ENCODE measurements around the gene TUBB6. TPM values are rescaled to one million over a fixed set of nuclear protein-coding genes. Genes with fewer than 3 reads are reported as not detected.
A peak's percentile ranks its signal among the peaks of the same experiment; 100 is the strongest.

Gene TUBB6
- total and polyA plus RNA-seq, 3 experiments from 2014 or later = 0.77 to 9.1 (median 8.8) TPM

- Mint-ChIP-seq H3K9me3 (no peaks in the 10 kb centered on the region), H3K4me1 (peaks cover 0 to 10% (median 4%) of the 10 kb centered on the region in 3 donors), H3K36me3 (peaks cover 12 to 91% (median 31%) of the 10 kb centered on the region in 3 donors), H3K27ac (no peak overlapping the region), H3K4me3 (no peak overlapping the region), H3K27me3 (peaks cover 0 to 2% of the 10 kb centered on the region in 2 donors)
- no peaks in the 10 kb centered on the region for H3K9me3 ChIP-seq (ENCODE audit: low read length)
- no peak overlapping the region for H3K27ac ChIP-seq (ENCODE audit: low read depth, low read length)
- H3K4me3 ChIP-seq (ENCODE audit: low read length) = no peak overlapping the region
- POLR2A ChIA-PET = interaction anchor here (0.5 kb wide), 1 partner anchor 521 kb away, joined by 6 read pairs; no protein-coding TSS in a partner anchor
- no peaks in the 10 kb centered on the region for H3K27me3 ChIP-seq (ENCODE audit: insufficient read depth, low read length, poor library complexity, severe bottlenecking)
- CTCF ChIA-PET = no interaction called here
- no peak for DNase-seq
- H3K4me1 ChIP-seq (ENCODE audit: insufficient read depth, low read length) = no peaks in the 10 kb centered on the region
- H3K36me3 ChIP-seq (ENCODE audit: insufficient read depth, low read length) = peaks cover 63% of the 10 kb centered on the region
Measured at GRCh38 chr18:12362473-12363174, 54.6 kb downstream of the TUBB6 start.

- no peak for DNase-seq
- no peaks in the 10 kb centered on the region for H3K9me3 Mint-ChIP-seq
- H3K4me1 ChIP-seq (ENCODE audit: insufficient read depth, low read length) = peaks cover 2% of the 10 kb centered on the region
- CTCF ChIA-PET = interaction anchor here (2.2 kb wide), 1 partner anchor 10 kb away, joined by 5 read pairs; the partner anchor contains the start of gene AFG3L2
- peak overlapping the region in 1 of 8 donors; percentile 30 for H3K27ac Mint-ChIP-seq
- peaks cover 42% of the 10 kb centered on the region for H3K36me3 ChIP-seq (ENCODE audit: insufficient read depth, low read length)
- POLR2A ChIA-PET = no interaction called here
- no peak overlapping the region for H3K4me3 ChIP-seq (ENCODE audit: low read length)
- peaks cover 7 to 17% (median 10%) of the 10 kb centered on the region in 3 donors for H3K4me1 Mint-ChIP-seq
- H3K9me3 ChIP-seq (ENCODE audit: low read length) = no peaks in the 10 kb centered on the region
- H3K27me3 Mint-ChIP-seq = peaks cover 0 to 2% of the 10 kb centered on the region in 2 donors
- H3K27me3 ChIP-seq (ENCODE audit: insufficient read depth, low read length, poor library complexity, severe bottlenecking) = no peaks in the 10 kb centered on the region
- H3K27ac ChIP-seq (ENCODE audit: low read depth, low read length) = no peak overlapping the region
- H3K36me3 Mint-ChIP-seq = peaks cover 8 to 80% (median 21%) of the 10 kb centered on the region in 3 donors
- H3K4me3 Mint-ChIP-seq = no peak overlapping the region
Measured at GRCh38 chr18:12366379-12366778, 58.3 kb downstream of the TUBB6 start.

- POLR2A ChIA-PET = no interaction called here
- H3K36me3 ChIP-seq (ENCODE audit: insufficient read depth, low read length) = peaks cover 42% of the 10 kb centered on the region
- Mint-ChIP-seq H3K4me3 (no peak overlapping the region), H3K27ac (no peak overlapping the region), H3K9me3 (no peaks in the 10 kb centered on the region), H3K4me1 (peaks cover 11 to 20% (median 14%) of the 10 kb centered on the region in 3 donors), H3K27me3 (peaks cover 0 to 2% of the 10 kb centered on the region in 2 donors), H3K36me3 (peaks cover 8 to 79% (median 21%) of the 10 kb centered on the region in 3 donors)
- no peaks in the 10 kb centered on the region for H3K27me3 ChIP-seq (ENCODE audit: insufficient read depth, low read length, poor library complexity, severe bottlenecking)
- peaks cover 6% of the 10 kb centered on the region for H3K4me1 ChIP-seq (ENCODE audit: insufficient read depth, low read length)
- no peaks in the 10 kb centered on the region for H3K9me3 ChIP-seq (ENCODE audit: low read length)
- H3K27ac ChIP-seq (ENCODE audit: low read depth, low read length) = no peak overlapping the region
- no peak for DNase-seq
- no peak overlapping the region for H3K4me3 ChIP-seq (ENCODE audit: low read length)
- CTCF ChIA-PET = interaction anchor here (2.2 kb wide), 1 partner anchor 10 kb away, joined by 5 read pairs; the partner anchor contains the start of gene AFG3L2
Measured at GRCh38 chr18:12366784-12367183, 58.7 kb downstream of the TUBB6 start.

GRCh38 chr18:12369211-12369610 is 61.2 kb downstream of the TUBB6 start:
- H3K4me3 ChIP-seq (ENCODE audit: low read length) = no peak overlapping the region
- no peaks in the 10 kb centered on the region for H3K9me3 ChIP-seq (ENCODE audit: low read length)
- Mint-ChIP-seq H3K27me3 (peaks cover 0 to 2% of the 10 kb centered on the region in 2 donors), H3K27ac (no peak overlapping the region), H3K9me3 (no peaks in the 10 kb centered on the region), H3K36me3 (peaks cover 8 to 57% (median 12%) of the 10 kb centered on the region in 3 donors), H3K4me3 (no peak overlapping the region), H3K4me1 (peaks cover 32 to 37% (median 34%) of the 10 kb centered on the region in 3 donors)
- peaks cover 27% of the 10 kb centered on the region for H3K36me3 ChIP-seq (ENCODE audit: insufficient read depth, low read length)
- peaks cover 25% of the 10 kb centered on the region for H3K4me1 ChIP-seq (ENCODE audit: insufficient read depth, low read length)
- H3K27ac ChIP-seq (ENCODE audit: low read depth, low read length) = no peak overlapping the region
- ChIA-PET POLR2A (no interaction called here), CTCF (no interaction called here)
- DNase-seq = no peak
- H3K27me3 ChIP-seq (ENCODE audit: insufficient read depth, low read length, poor library complexity, severe bottlenecking) = no peaks in the 10 kb centered on the region

- peaks cover 45% of the 10 kb centered on the region for H3K4me1 ChIP-seq (ENCODE audit: insufficient read depth, low read length)
- H3K27ac Mint-ChIP-seq = peak overlapping the region in 5 of 8 donors; percentile 6 to 61 (median 36)
- no peak for DNase-seq
Measured at GRCh38 chr18:12371590-12371989, 63.5 kb downstream of the TUBB6 start.

GRCh38 chr18:12372406-12372805 is 64.4 kb downstream of the TUBB6 start:
- Histone ChIP-seq H3K4me3 (ENCODE audit: low read length) (no peak overlapping the region), H3K36me3 (ENCODE audit: insufficient read depth, low read length) (peaks cover 2% of the 10 kb centered on the region), H3K27ac (ENCODE audit: low read depth, low read length) (no peak overlapping the region), H3K27me3 (ENCODE audit: insufficient read depth, low read length, poor library complexity, severe bottlenecking) (no peaks in the 10 kb centered on the region), H3K9me3 (ENCODE audit: low read length) (no peaks in the 10 kb centered on the region), H3K4me1 (ENCODE audit: insufficient read depth, low read length) (peaks cover 45% of the 10 kb centered on the region)
- Mint-ChIP-seq H3K27ac (no peak overlapping the region), H3K36me3 (peaks cover 3 to 36% (median 6%) of the 10 kb centered on the region in 3 donors), H3K9me3 (no peaks in the 10 kb centered on the region), H3K4me1 (peaks cover 47 to 56% (median 52%) of the 10 kb centered on the region in 3 donors), H3K27me3 (no peaks in the 10 kb centered on the region), H3K4me3 (peak overlapping the region in 1 of 7 donors; percentile 45)
- no peak for DNase-seq
- ChIA-PET CTCF (no interaction called here), POLR2A (no interaction called here)

More at GRCh38 chr18:12371590-12371989, 63.5 kb downstream of the TUBB6 start:
- H3K9me3 ChIP-seq (ENCODE audit: low read length) = no peaks in the 10 kb centered on the region
- ChIA-PET POLR2A (no interaction called here), CTCF (no interaction called here)
- H3K9me3 Mint-ChIP-seq = no peaks in the 10 kb centered on the region
- no peak overlapping the region for H3K27ac ChIP-seq (ENCODE audit: low read depth, low read length)
- H3K27me3 Mint-ChIP-seq = no peaks in the 10 kb centered on the region
- peaks cover 51 to 55% (median 55%) of the 10 kb centered on the region in 3 donors for H3K4me1 Mint-ChIP-seq
- H3K36me3 ChIP-seq (ENCODE audit: insufficient read depth, low read length) = peaks cover 10% of the 10 kb centered on the region
- H3K4me3 Mint-ChIP-seq = peak overlapping the region in 1 of 7 donors; percentile 37
- no peak overlapping the region for H3K4me3 ChIP-seq (ENCODE audit: low read length)
- no peaks in the 10 kb centered on the region for H3K27me3 ChIP-seq (ENCODE audit: insufficient read depth, low read length, poor library complexity, severe bottlenecking)
- peaks cover 8 to 44% (median 12%) of the 10 kb centered on the region in 3 donors for H3K36me3 Mint-ChIP-seq

GRCh38 chr18:12373116-12373770 is 65.2 kb downstream of the TUBB6 start:
- Mint-ChIP-seq H3K4me3 (peak overlapping the region in 1 of 7 donors; percentile 45), H3K4me1 (peaks cover 54 to 62% (median 58%) of the 10 kb centered on the region in 3 donors), H3K27me3 (no peaks in the 10 kb centered on the region), H3K36me3 (peaks cover 3 to 31% (median 6%) of the 10 kb centered on the region in 3 donors), H3K27ac (peak overlapping the region in 2 of 8 donors; percentile 26 to 32), H3K9me3 (no peaks in the 10 kb centered on the region)
- no peak overlapping the region for H3K27ac ChIP-seq (ENCODE audit: low read depth, low read length)
- DNase-seq = no peak
- CTCF ChIA-PET = no interaction called here
- H3K4me1 ChIP-seq (ENCODE audit: insufficient read depth, low read length) = peaks cover 52% of the 10 kb centered on the region
- H3K36me3 ChIP-seq (ENCODE audit: insufficient read depth, low read length) = no peaks in the 10 kb centered on the region
- no peak overlapping the region for H3K4me3 ChIP-seq (ENCODE audit: low read length)
- POLR2A ChIA-PET = no interaction called here
- no peaks in the 10 kb centered on the region for H3K27me3 ChIP-seq (ENCODE audit: insufficient read depth, low read length, poor library complexity, severe bottlenecking)
- no peaks in the 10 kb centered on the region for H3K9me3 ChIP-seq (ENCODE audit: low read length)

- peaks cover 52% of the 10 kb centered on the region for H3K4me1 ChIP-seq (ENCODE audit: insufficient read depth, low read length)
- no peaks in the 10 kb centered on the region for H3K27me3 ChIP-seq (ENCODE audit: insufficient read depth, low read length, poor library complexity, severe bottlenecking)
- no peaks in the 10 kb centered on the region for H3K36me3 ChIP-seq (ENCODE audit: insufficient read depth, low read length)
- ChIA-PET CTCF (no interaction called here), POLR2A (no interaction called here)
- H3K9me3 Mint-ChIP-seq = no peaks in the 10 kb centered on the region
- no peak overlapping the region for H3K27ac ChIP-seq (ENCODE audit: low read depth, low read length)
- peaks cover 3 to 28% (median 6%) of the 10 kb centered on the region in 3 donors for H3K36me3 Mint-ChIP-seq
- peaks cover 54 to 62% (median 58%) of the 10 kb centered on the region in 3 donors for H3K4me1 Mint-ChIP-seq
- no peaks in the 10 kb centered on the region for H3K27me3 Mint-ChIP-seq
- H3K4me3 ChIP-seq (ENCODE audit: low read length) = no peak overlapping the region
- H3K27ac Mint-ChIP-seq = peak overlapping the region in 3 of 8 donors; percentile 7 to 56 (median 26)
- H3K4me3 Mint-ChIP-seq = peak overlapping the region in 1 of 7 donors; percentile 96
- no peak for DNase-seq
- H3K9me3 ChIP-seq (ENCODE audit: low read length) = no peaks in the 10 kb centered on the region
Measured at GRCh38 chr18:12373771-12374116, 65.7 kb downstream of the TUBB6 start.

All from CD8-positive, alpha-beta memory T cell (primary cell).